OCI-LY7 (cell line): Measurements from ENCODE around the gene HIGD2A. TPM values are rescaled to one million over a fixed set of nuclear protein-coding genes. Genes with fewer than 3 reads are reported as not detected.

Source experiments
- BruUV-seq: library from RNA; stranded (reverse); fragments of 400-500 nt; replicated peaks from 2 replicates; lab custom pipeline; 2021; lab: Mats Ljungman, UMichigan
- CTCF ChIA-PET: fragments of 300-600 bp; sonication (Branson Sonifier 250); formaldehyde crosslinking; loops from one replicate; lab custom pipeline; 2022; ENCODE audit warnings: antibody characterized with exemption; ENCODE audit not compliant: unreplicated experiment; lab: Charles Lee
- POLR2A ChIA-PET: fragments of 300-600 bp; sonication (Branson Sonifier 250); formaldehyde crosslinking; loops from one replicate; lab custom pipeline; 2022; ENCODE audit warnings: antibody characterized with exemption; lab: Charles Lee
- DNase-seq: peaks from one replicate; pipeline ENCODE4 v3.0.0-alpha.2; 2015; ENCODE audit warnings: low spot score
- H2AFZ ChIP-seq: fragments of 200-600 bp; sonication (generic), shearing (Covaris generic); 2 replicates; pipeline ENCODE4 v1.6.1; 2014; ENCODE audit warnings: mild to moderate bottlenecking, antibody characterized with exemption, low read length, moderate library complexity
- H3K27ac ChIP-seq: fragments of 200-600 bp; sonication (generic); 2 replicates; pipeline ENCODE4 v1.5.1; 2014; ENCODE audit warnings: mixed run types, low read depth, mild to moderate bottlenecking, moderate library complexity, low read length, inconsistent platforms; ENCODE audit not compliant: poor library complexity, severe bottlenecking
- H3K36me3 ChIP-seq: fragments of 200-600 bp; sonication (generic); 2 replicates; pipeline ENCODE4 v1.6.1; 2014; ENCODE audit warnings: mild to moderate bottlenecking, antibody characterized with exemption, low read length, moderate library complexity, mixed read lengths; ENCODE audit not compliant: insufficient read depth
- H3K4me1 ChIP-seq: fragments of 200-600 bp; sonication (generic); 2 replicates; pipeline ENCODE4 v1.5.1; 2014; ENCODE audit warnings: mild to moderate bottlenecking, low read length; ENCODE audit not compliant: insufficient read depth, poor library complexity, severe bottlenecking
- H3K4me2 ChIP-seq: fragments of 200-600 bp; sonication (generic); 2 replicates; pipeline ENCODE4 v1.6.1; 2014; ENCODE audit warnings: mild to moderate bottlenecking, low read length
- H3K4me3 ChIP-seq: fragments of 200-600 bp; sonication (generic); 2 replicates; pipeline ENCODE4 v1.5.1; 2014; ENCODE audit warnings: mild to moderate bottlenecking, low read depth, low read length; ENCODE audit not compliant: poor library complexity, severe bottlenecking
- H3K79me2 ChIP-seq: fragments of 200-600 bp; sonication (generic); 2 replicates; pipeline ENCODE4 v1.6.1; 2016; ENCODE audit warnings: low read depth, mild to moderate bottlenecking, low read length, moderate library complexity, mixed read lengths; ENCODE audit not compliant: insufficient read depth
- H3K9me2 ChIP-seq: fragments of 200-600 bp; sonication (generic); 2 replicates; pipeline ENCODE4 v1.6.1; 2016; ENCODE audit warnings: mild to moderate bottlenecking, low read length, mixed read lengths; ENCODE audit not compliant: insufficient read depth
- H3K9me3 ChIP-seq: fragments of 200-600 bp; sonication (generic); 2 replicates; pipeline ENCODE4 v1.6.1; 2014; ENCODE audit warnings: mild to moderate bottlenecking, mixed run types, low read length, mixed read lengths
- H4K20me1 ChIP-seq: fragments of 200-600 bp; sonication (generic); 2 replicates; pipeline ENCODE4 v1.6.1; 2014; ENCODE audit warnings: mild to moderate bottlenecking, antibody characterized with exemption, low read length, moderate library complexity, mixed read lengths; ENCODE audit not compliant: insufficient read depth
- CTCF ChIP-seq: fragments of 200-600 bp; sonication (generic); conservative IDR thresholded peaks from 2 replicates; pipeline ENCODE4 v1.5.1; 2014; ENCODE audit warnings: mild to moderate bottlenecking, antibody characterized with exemption, low read length, moderate library complexity, mixed read lengths
- EZH2phosphoT487 ChIP-seq: fragments of 200-600 bp; sonication (generic); IDR thresholded peaks from 2 replicates; pipeline ENCODE4 v1.6.1; 2018; ENCODE audit warnings: low read depth, borderline replicate concordance, mild to moderate bottlenecking, mixed run types, antibody characterized with exemption, low read length, moderate library complexity, mixed read lengths
- intact Hi-C: fragments of 100-400 bp; cut with micrococcal nuclease; formaldehyde crosslinking; loops from one replicate; pipeline ENCODE4 v1.10.0; 2022; ENCODE audit not compliant: unreplicated experiment
- total RNA-seq, 2 experiments: library from RNA; depleted of rRNA in 1 of 2; stranded (reverse); fragments of >200 nt in 1 of 2; shearing (Covaris generic) in 1 of 2; gene quantifications; 2 replicates each; pipeline ENCODE4 v1.2.3, GENCODE V29; 2014 to 2022

HIGD2A gene
- total RNA-seq, 2 experiments from 2014 or later, result 145 to 223 TPM

- POLR2A ChIA-PET, result interaction anchor here (1.2 kb wide), 1 partner anchor 54 kb away, joined by 4 read pairs; no protein-coding TSS in a partner anchor
Observed at GRCh38 chr5:176341325-176342157, 47.0 kb upstream of the HIGD2A start.

GRCh38 chr5:176342158-176342483, 46.4 kb upstream of the HIGD2A start:
- intact Hi-C loops, result no loop called here
- H3K36me3 ChIP-seq, result peaks cover 52% of the 10 kb centered on the region
- POLR2A ChIA-PET, result interaction anchor here (1.2 kb wide), 1 partner anchor 53 kb away, joined by 4 read pairs; no protein-coding TSS in a partner anchor

More at GRCh38 chr5:176341325-176342157, 47.0 kb upstream of the HIGD2A start:
- Histone ChIP-seq H3K9me2 (no peaks in the 10 kb centered on the region), H2AFZ (no peak overlapping the region), H3K4me1 (no peaks in the 10 kb centered on the region), H4K20me1 (no peaks in the 10 kb centered on the region), H3K27ac (no peak overlapping the region), H3K9me3 (no peaks in the 10 kb centered on the region), H3K4me3 (no peak overlapping the region), H3K4me2 (no peak overlapping the region), H3K36me3 (peaks cover 52% of the 10 kb centered on the region), H3K79me2 (no peaks in the 10 kb centered on the region)
- TF ChIP-seq CTCF (no peak), EZH2phosphoT487 (no peak)
- CTCF ChIA-PET, result no interaction called here
- intact Hi-C loops, result no loop called here
- no peak for DNase-seq
- no TSS peak for BruUV-seq

More at GRCh38 chr5:176342158-176342483, 46.4 kb upstream of the HIGD2A start:
- H3K27ac ChIP-seq, result no peak overlapping the region
- no TSS peak for BruUV-seq
- no peaks in the 10 kb centered on the region for H3K9me2 ChIP-seq
- CTCF ChIA-PET, result no interaction called here
- H2AFZ ChIP-seq, result no peak overlapping the region
- DNase-seq, result no peak
- H3K79me2 ChIP-seq, result no peaks in the 10 kb centered on the region
- H4K20me1 ChIP-seq, result no peaks in the 10 kb centered on the region
- TF ChIP-seq EZH2phosphoT487 (no peak), CTCF (no peak)
- H3K4me2 ChIP-seq, result no peak overlapping the region
- H3K9me3 ChIP-seq, result no peaks in the 10 kb centered on the region
- no peak overlapping the region for H3K4me3 ChIP-seq
- no peaks in the 10 kb centered on the region for H3K4me1 ChIP-seq
